Liver (tissue), 9 donors: ENCODE measurements around the gene MAN2A2. TPM values are rescaled to one million over a fixed set of nuclear protein-coding genes. Genes with fewer than 3 reads are reported as not detected.

Source experiments
- DNase-seq: peaks from one replicate; pipeline ENCODE4 v3.0.0-alpha.2; 2017; ENCODE audit warnings: low spot score
- H3K27ac ChIP-seq, 2 donors: one replicate each; pipeline ENCODE4 v1.7.0; 2013; ENCODE audit warnings: inconsistent platforms in 2 of 2, low read length in 2 of 2, control low read depth in 1 of 2, low read depth in 1 of 2, mild to moderate bottlenecking in 1 of 2
- H3K27me3 ChIP-seq, 4 donors: one replicate each; pipeline versions ENCODE4 v1.6.1 to v1.7.0; 2013; ENCODE audit warnings: low read length in 3 of 4, inconsistent platforms in 1 of 4, mild to moderate bottlenecking in 1 of 4, moderate library complexity in 1 of 4; ENCODE audit not compliant: control insufficient read depth in 4 of 4, insufficient read depth in 4 of 4
- H3K36me3 ChIP-seq, 4 donors: one replicate each; pipeline versions ENCODE4 v1.6.1 to v1.7.0; 2013; ENCODE audit warnings: low read length in 3 of 4, mild to moderate bottlenecking in 3 of 4, low read depth in 1 of 4, moderate library complexity in 1 of 4; ENCODE audit not compliant: control insufficient read depth in 4 of 4, insufficient read depth in 3 of 4
- H3K4me1 ChIP-seq, 4 donors: one replicate each; pipeline versions ENCODE4 v1.6.1 to v1.7.0; 2013; ENCODE audit warnings: low read length in 3 of 4, mild to moderate bottlenecking in 3 of 4, moderate library complexity in 1 of 4; ENCODE audit not compliant: control insufficient read depth in 4 of 4, insufficient read depth in 4 of 4
- H3K4me3 ChIP-seq, 3 donors: one replicate each; pipeline versions ENCODE4 v1.6.1 to v1.7.0; 2013; ENCODE audit warnings: low read length in 3 of 3, control low read depth in 1 of 3, low read depth in 1 of 3, mild to moderate bottlenecking in 1 of 3
- H3K9ac ChIP-seq, 2 donors: one replicate each; pipeline ENCODE4 v1.7.0; 2013; ENCODE audit warnings: low read length in 2 of 2, mild to moderate bottlenecking in 2 of 2, moderate library complexity in 2 of 2, control low read depth in 1 of 2, low read depth in 1 of 2
- H3K9me3 ChIP-seq, 4 donors: one replicate each; pipeline versions ENCODE4 v1.6.1 to v1.7.0; 2013; ENCODE audit warnings: low read length in 3 of 4; ENCODE audit not compliant: control insufficient read depth in 4 of 4
- ATF3 ChIP-seq: IDR thresholded peaks from 2 replicates; pipeline ENCODE4 v1.6.1; 2016; ENCODE audit warnings: antibody characterized with exemption
- CTCF ChIP-seq: fragments of 150-350 bp; IDR thresholded peaks from 2 replicates; pipeline ENCODE4 v1.5.1; 2017; ENCODE audit warnings: improper control_type of control experiment, low read depth, low read length; ENCODE audit not compliant: missing input control
- EGR1 ChIP-seq, 2 donors: IDR thresholded peaks; 2 replicates each; pipeline ENCODE4 v1.6.1; 2016 to 2018; ENCODE audit warnings: antibody characterized with exemption in 2 of 2, low read depth in 2 of 2
- FOXA1 ChIP-seq: IDR thresholded peaks from 2 replicates; pipeline ENCODE4 v1.6.1; 2016; ENCODE audit warnings: antibody characterized with exemption
- FOXA2 ChIP-seq: IDR thresholded peaks from 2 replicates; pipeline ENCODE4 v1.6.1; 2016; ENCODE audit warnings: antibody characterized with exemption
- GABPA ChIP-seq, 2 donors: IDR thresholded peaks in 1 of 2; conservative IDR thresholded peaks in 1 of 2; 2 replicates each; pipeline ENCODE4 v1.6.1; 2016; ENCODE audit warnings: antibody characterized with exemption in 2 of 2, mild to moderate bottlenecking in 1 of 2, moderate library complexity in 1 of 2
- HNF4A ChIP-seq, 2 donors: conservative IDR thresholded peaks; 2 replicates each; pipeline ENCODE4 v1.6.1; 2016; ENCODE audit warnings: antibody characterized with exemption in 2 of 2, mild to moderate bottlenecking in 2 of 2
- HNF4G ChIP-seq: IDR thresholded peaks from 2 replicates; pipeline ENCODE4 v1.6.1; 2016; ENCODE audit warnings: antibody characterized with exemption
- JUND ChIP-seq, 2 donors: IDR thresholded peaks; 2 replicates each; pipeline ENCODE4 v1.6.1; 2016; ENCODE audit warnings: antibody characterized with exemption in 2 of 2
- NR2F2 ChIP-seq: IDR thresholded peaks from 2 replicates; pipeline ENCODE4 v1.6.1; 2016; ENCODE audit warnings: antibody characterized with exemption
- RAD21 ChIP-seq, 2 donors: IDR thresholded peaks; 2 replicates each; pipeline ENCODE4 v1.6.1; 2016; ENCODE audit warnings: antibody characterized with exemption in 2 of 2, mild to moderate bottlenecking in 2 of 2
- RXRA ChIP-seq, 2 donors: IDR thresholded peaks; 2 replicates each; pipeline ENCODE4 v1.6.1; 2017 to 2018; ENCODE audit warnings: antibody characterized with exemption in 2 of 2, mild to moderate bottlenecking in 1 of 2
- SP1 ChIP-seq: IDR thresholded peaks from 2 replicates; pipeline ENCODE4 v1.6.1; 2018; ENCODE audit warnings: antibody characterized with exemption, mild to moderate bottlenecking
- TAF1 ChIP-seq: conservative IDR thresholded peaks from 2 replicates; pipeline ENCODE4 v1.6.1; 2016; ENCODE audit warnings: antibody characterized with exemption, mild to moderate bottlenecking
- YY1 ChIP-seq: IDR thresholded peaks from 2 replicates; pipeline ENCODE4 v1.6.1; 2016; ENCODE audit warnings: antibody characterized with exemption, mild to moderate bottlenecking
- ZBTB33 ChIP-seq: IDR thresholded peaks from 2 replicates; pipeline ENCODE4 v1.6.1; 2016; ENCODE audit warnings: antibody characterized with exemption
- WGBS: extraction: QIAGEN DNeasy Blood & Tissue Kit; methylation state at CpG from one replicate; pipeline ENCODE4 v1.1.7; 2013; 5-methylcytosine and 5-hydroxymethylcytosine counted together
- polyA plus RNA-seq, 2 donors: library from polyadenylated mRNA; stranded (reverse) in 1 of 2; unstranded in 1 of 2; fragments of 200-250 nt in 1 of 2; fragments of >200 nt in 1 of 2; fragmentation: Nextera tagmentation in 1 of 2; extraction: Ambion mirVana in 1 of 2; gene quantifications; one replicate each; pipeline versions ENCODE4 v1.2.1 to v1.2.3, GENCODE V29; 2013 to 2015
- total RNA-seq, 2 donors: library from RNA; depleted of rRNA; stranded (reverse); fragments of >200 nt; gene quantifications; one replicate each; pipeline ENCODE4 v1.2.3, GENCODE V29; 2014
- TF ChIP-seq, protein P1 (sequence below): IDR thresholded peaks from 2 replicates; pipeline ENCODE4 v1.6.1; 2016; ENCODE audit warnings: antibody characterized with exemption
- TF ChIP-seq, protein P2 (sequence below): IDR thresholded peaks from 2 replicates; pipeline ENCODE4 v1.6.1; 2016; ENCODE audit warnings: antibody characterized with exemption, mild to moderate bottlenecking
- donor health status: healthy.
- donor health status: healthy.
- donor health status: healthy.
- donor health status: healthy.
- donor health status: healthy.

MAN2A2 gene
- total and polyA plus RNA-seq, 4 donors = 17.3 to 111 (median 50.9) TPM

DNA sequence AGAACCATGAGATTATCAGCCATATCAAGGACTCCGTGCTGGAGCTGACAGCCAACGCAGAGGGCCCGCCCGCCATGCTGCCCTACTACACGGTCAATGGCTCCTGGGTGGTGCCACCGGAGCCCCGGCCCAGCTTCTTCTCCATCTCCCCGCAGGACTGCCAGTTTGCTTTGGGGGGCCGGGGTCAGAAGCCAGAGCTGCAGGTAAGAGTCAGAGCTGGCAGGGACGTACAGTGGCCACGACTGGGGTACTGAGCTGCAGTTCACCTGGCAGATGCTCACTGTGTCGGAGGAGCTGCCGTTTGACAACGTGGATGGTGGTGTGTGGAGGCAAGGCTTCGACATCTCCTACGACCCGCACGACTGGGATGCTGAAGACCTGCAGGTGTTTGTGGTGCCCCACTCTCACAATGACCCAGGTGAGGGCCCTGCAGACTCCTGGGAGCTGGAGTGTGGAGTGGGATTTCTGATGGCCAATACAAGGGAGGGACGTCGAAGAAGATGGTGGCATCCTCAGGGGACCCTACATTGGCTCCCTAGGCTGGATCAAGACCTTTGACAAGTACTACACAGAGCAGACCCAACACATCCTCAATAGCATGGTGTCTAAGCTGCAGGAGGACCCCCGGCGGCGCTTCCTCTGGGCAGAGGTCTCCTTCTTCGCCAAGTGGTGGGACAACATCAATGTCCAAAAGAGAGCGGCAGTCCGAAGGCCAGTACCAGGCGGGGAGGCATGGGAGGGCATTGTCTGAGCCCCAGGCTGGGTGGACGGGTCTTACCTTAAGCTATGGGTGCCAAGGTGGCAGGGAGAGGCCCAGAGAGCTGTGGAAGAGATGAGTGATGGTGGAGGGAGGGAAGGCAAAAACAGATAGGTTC is 2.4 kb downstream of the MAN2A2 start:
- no peaks in the 10 kb centered on the region for H3K27me3 ChIP-seq
- TF ChIP-seq ZBTB33 (no peak), GABPA (IDR thresholded peaks at IDR 0.05 in 1 of 2, conservative IDR thresholded peaks at IDR 0.05 in 1 of 2) (no peak), NR2F2 (no peak), EGR1 (IDR thresholded peaks at IDR 0.05; ENCODE audit: low read depth in 2 of 2) (no peak), JUND (IDR thresholded peaks at IDR 0.05) (no peak), SP1 (no peak), FOXA2 (no peak), RXRA (IDR thresholded peaks at IDR 0.05) (no peak), ATF3 (no peak), TAF1 (no peak), RAD21 (IDR thresholded peaks at IDR 0.05) (no peak), HNF4A (conservative IDR thresholded peaks at IDR 0.05) (no peak)
- TF ChIP-seq, protein P1, sequence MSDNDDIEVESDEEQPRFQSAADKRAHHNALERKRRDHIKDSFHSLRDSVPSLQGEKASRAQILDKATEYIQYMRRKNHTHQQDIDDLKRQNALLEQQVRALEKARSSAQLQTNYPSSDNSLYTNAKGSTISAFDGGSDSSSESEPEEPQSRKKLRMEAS = no peak
- H3K36me3 ChIP-seq = peaks cover 34 to 50% (median 45%) of the 10 kb centered on the region in 4 donors
- 97% methylated on average over 28 of the region's 28 CpGs for WGBS
- no peak overlapping the region for H3K27ac ChIP-seq
- peaks cover 0 to 18% (median 9%) of the 10 kb centered on the region in 4 donors for H3K4me1 ChIP-seq
- DNase-seq = no peak
- H3K4me3 ChIP-seq = no peak overlapping the region
- no peaks in the 10 kb centered on the region for H3K9me3 ChIP-seq
- H3K9ac ChIP-seq = no peak overlapping the region

DNA sequence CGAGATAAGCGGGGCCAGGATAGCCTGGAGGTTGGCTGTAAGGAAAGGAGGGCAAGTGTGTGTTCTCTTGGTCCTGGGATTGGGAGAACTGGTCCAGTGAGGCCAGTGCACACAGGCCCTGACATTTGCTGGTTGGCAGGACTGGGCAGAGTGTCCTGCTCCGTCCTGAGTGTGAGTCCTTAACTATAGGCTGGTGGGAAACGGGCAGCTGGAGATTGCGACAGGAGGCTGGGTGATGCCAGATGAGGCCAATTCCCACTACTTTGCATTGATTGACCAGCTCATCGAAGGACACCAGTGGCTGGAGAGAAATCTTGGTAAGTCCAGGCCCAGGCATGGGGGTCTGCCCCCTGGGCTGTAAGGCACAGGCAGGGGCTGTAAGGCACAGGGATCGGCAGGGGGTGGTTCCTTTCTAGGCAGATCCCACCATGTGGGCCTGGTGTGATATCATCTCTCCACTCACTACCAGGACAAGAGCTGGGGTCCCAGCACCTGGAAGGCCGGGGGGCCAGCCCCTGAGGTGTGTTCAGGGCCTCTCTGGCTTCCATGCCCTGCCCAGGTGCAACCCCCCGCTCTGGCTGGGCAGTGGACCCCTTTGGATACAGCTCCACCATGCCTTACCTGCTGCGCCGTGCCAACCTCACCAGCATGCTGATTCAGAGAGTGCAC is 3.2 kb downstream of the MAN2A2 start:
- Histone ChIP-seq H3K9ac (no peak overlapping the region), H3K36me3 (peaks cover 40 to 58% (median 52%) of the 10 kb centered on the region in 4 donors), H3K4me1 (peaks cover 0 to 18% (median 9%) of the 10 kb centered on the region in 4 donors), H3K27ac (no peak overlapping the region), H3K9me3 (no peaks in the 10 kb centered on the region), H3K27me3 (no peaks in the 10 kb centered on the region), H3K4me3 (no peak overlapping the region)
- no peak for DNase-seq
- no peak for TF ChIP-seq JUND (IDR thresholded peaks at IDR 0.05)
- TF ChIP-seq, protein P2, sequence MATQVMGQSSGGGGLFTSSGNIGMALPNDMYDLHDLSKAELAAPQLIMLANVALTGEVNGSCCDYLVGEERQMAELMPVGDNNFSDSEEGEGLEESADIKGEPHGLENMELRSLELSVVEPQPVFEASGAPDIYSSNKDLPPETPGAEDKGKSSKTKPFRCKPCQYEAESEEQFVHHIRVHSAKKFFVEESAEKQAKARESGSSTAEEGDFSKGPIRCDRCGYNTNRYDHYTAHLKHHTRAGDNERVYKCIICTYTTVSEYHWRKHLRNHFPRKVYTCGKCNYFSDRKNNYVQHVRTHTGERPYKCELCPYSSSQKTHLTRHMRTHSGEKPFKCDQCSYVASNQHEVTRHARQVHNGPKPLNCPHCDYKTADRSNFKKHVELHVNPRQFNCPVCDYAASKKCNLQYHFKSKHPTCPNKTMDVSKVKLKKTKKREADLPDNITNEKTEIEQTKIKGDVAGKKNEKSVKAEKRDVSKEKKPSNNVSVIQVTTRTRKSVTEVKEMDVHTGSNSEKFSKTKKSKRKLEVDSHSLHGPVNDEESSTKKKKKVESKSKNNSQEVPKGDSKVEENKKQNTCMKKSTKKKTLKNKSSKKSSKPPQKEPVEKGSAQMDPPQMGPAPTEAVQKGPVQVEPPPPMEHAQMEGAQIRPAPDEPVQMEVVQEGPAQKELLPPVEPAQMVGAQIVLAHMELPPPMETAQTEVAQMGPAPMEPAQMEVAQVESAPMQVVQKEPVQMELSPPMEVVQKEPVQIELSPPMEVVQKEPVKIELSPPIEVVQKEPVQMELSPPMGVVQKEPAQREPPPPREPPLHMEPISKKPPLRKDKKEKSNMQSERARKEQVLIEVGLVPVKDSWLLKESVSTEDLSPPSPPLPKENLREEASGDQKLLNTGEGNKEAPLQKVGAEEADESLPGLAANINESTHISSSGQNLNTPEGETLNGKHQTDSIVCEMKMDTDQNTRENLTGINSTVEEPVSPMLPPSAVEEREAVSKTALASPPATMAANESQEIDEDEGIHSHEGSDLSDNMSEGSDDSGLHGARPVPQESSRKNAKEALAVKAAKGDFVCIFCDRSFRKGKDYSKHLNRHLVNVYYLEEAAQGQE = no peak
- no peak for TF ChIP-seq SP1
- no peak for TF ChIP-seq GABPA (IDR thresholded peaks at IDR 0.05 in 1 of 2, conservative IDR thresholded peaks at IDR 0.05 in 1 of 2)
- TF ChIP-seq TAF1 = no peak
- no peak for TF ChIP-seq ZBTB33
- no peak for TF ChIP-seq CTCF
- TF ChIP-seq EGR1 (IDR thresholded peaks at IDR 0.05; ENCODE audit: low read depth in 2 of 2) = no peak
- no peak for TF ChIP-seq FOXA2
- TF ChIP-seq HNF4G = no peak
- TF ChIP-seq, protein P1 = no peak
- TF ChIP-seq ATF3 = no peak
- TF ChIP-seq NR2F2 = no peak
- TF ChIP-seq RAD21 (IDR thresholded peaks at IDR 0.05) = no peak
- TF ChIP-seq RXRA (IDR thresholded peaks at IDR 0.05) = no peak
- no peak for TF ChIP-seq HNF4A (conservative IDR thresholded peaks at IDR 0.05)
- TF ChIP-seq YY1 = no peak
- TF ChIP-seq FOXA1 = no peak
- 97% methylated on average over 11 of the region's 11 CpGs for WGBS
